Measurements from ENCODE around the gene TBC1D32. TPM values are rescaled to one million over a fixed set of nuclear protein-coding genes. Genes with fewer than 3 reads are reported as not detected.

TBC1D32 gene
- polyA plus RNA-seq, 1 experiment = 6.3 TPM

DNA sequence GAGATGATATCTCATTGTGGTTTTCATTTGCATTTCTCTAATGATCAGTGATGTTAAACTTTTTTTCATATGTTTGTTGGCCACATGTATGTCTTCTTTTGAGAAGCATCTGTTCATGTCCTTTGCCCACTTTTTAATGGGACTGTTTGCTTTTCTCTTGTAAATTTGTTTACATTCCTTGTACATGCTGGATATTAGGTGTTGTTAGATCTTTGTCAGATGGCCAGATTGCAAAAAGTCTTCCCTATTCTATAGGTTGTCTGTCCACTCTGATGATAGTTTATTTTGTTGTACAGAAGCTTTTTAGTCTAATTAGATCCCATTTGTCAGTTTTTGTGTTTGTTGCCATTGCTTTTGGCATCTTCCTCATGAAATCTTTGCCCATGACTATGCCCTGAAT lies 172.4 kb downstream of the TBC1D32 start:
- H3K27me3 ChIP-seq (ENCODE audit: control insufficient read depth, insufficient read depth, low read length) = no peaks in the 10 kb centered on the region
- no peak overlapping the region for H3K27ac ChIP-seq (ENCODE audit: low read depth, low read length)
- no peak overlapping the region for H3K4me3 ChIP-seq (ENCODE audit: low read depth, low read length)
- ChIA-PET POLR2A (no interaction called here), CTCF (no interaction called here)
- TF ChIP-seq CTCF (IDR thresholded peaks at IDR 0.05; ENCODE audit: low read depth, low read length) = no peak
- no peaks in the 10 kb centered on the region for H3K9me3 ChIP-seq (ENCODE audit: control insufficient read depth, insufficient read depth, low read length)
- no peak for DNase-seq (ENCODE audit: low read depth, low spot score)

GRCh38 chr6:121160276-121160675 lies 174.0 kb downstream of the TBC1D32 start:
- H3K4me3 ChIP-seq (ENCODE audit: low read depth, low read length) = no peak overlapping the region
- H3K27ac ChIP-seq (ENCODE audit: low read depth, low read length) = no peak overlapping the region
- no peaks in the 10 kb centered on the region for H3K27me3 ChIP-seq (ENCODE audit: control insufficient read depth, insufficient read depth, low read length)
- ChIA-PET POLR2A (no interaction called here), CTCF (no interaction called here)
- TF ChIP-seq CTCF (IDR thresholded peaks at IDR 0.05; ENCODE audit: low read depth, low read length) = no peak
- no peaks in the 10 kb centered on the region for H3K9me3 ChIP-seq (ENCODE audit: control insufficient read depth, insufficient read depth, low read length)
- DNase-seq (ENCODE audit: low read depth, low spot score) = no peak

DNA sequence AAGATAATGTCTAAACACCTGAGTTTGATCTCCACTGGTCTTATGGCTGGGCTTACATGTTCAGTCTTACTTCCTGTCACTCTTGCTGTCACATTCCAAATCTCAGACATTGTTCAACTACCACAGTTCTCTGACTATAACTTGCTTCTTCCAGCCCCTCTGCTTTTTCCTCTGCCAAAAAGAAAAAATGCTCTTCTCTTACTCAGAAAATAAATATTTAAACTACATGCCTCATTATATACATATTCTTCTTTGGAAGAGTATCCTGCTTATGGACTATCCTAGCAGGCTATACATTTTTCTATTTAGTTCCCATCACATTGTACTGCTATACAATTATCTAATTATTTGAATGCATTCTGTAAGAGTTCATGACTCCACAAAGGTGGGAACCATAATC lies 175.4 kb downstream of the TBC1D32 start:
- DNase-seq (ENCODE audit: low read depth, low spot score) = no peak
- H3K27me3 ChIP-seq (ENCODE audit: control insufficient read depth, insufficient read depth, low read length) = no peaks in the 10 kb centered on the region
- TF ChIP-seq CTCF (IDR thresholded peaks at IDR 0.05; ENCODE audit: low read depth, low read length) = no peak
- no peak overlapping the region for H3K4me3 ChIP-seq (ENCODE audit: low read depth, low read length)
- H3K27ac ChIP-seq (ENCODE audit: low read depth, low read length) = no peak overlapping the region
- no peaks in the 10 kb centered on the region for H3K9me3 ChIP-seq (ENCODE audit: control insufficient read depth, insufficient read depth, low read length)
- CTCF ChIA-PET = interaction anchor here (0.6 kb wide), 1 partner anchor 494 kb away, joined by 3 read pairs; no protein-coding TSS in a partner anchor
- POLR2A ChIA-PET = no interaction called here

- ChIA-PET CTCF (no interaction called here), POLR2A (no interaction called here)
- Histone ChIP-seq H3K9me3 (ENCODE audit: control insufficient read depth, insufficient read depth, low read length) (no peaks in the 10 kb centered on the region; the same call in 1 of the 2 replicates), H3K4me3 (ENCODE audit: low read depth, low read length) (no peak overlapping the region), H3K27ac (ENCODE audit: low read depth, low read length) (no peak overlapping the region), H3K27me3 (ENCODE audit: control insufficient read depth, insufficient read depth, low read length) (no peaks in the 10 kb centered on the region)
- TF ChIP-seq CTCF (IDR thresholded peaks at IDR 0.05; ENCODE audit: low read depth, low read length) = no peak
- no peak for DNase-seq (ENCODE audit: low read depth, low spot score)
These were observed 175.8 kb downstream of the TBC1D32 start for GRCh38 chr6:121158438-121158837.

- no peak for TF ChIP-seq CTCF (IDR thresholded peaks at IDR 0.05; ENCODE audit: low read depth, low read length)
- DNase-seq (ENCODE audit: low read depth, low spot score) = no peak
- Histone ChIP-seq H3K27ac (ENCODE audit: low read depth, low read length) (no peak overlapping the region), H3K4me3 (ENCODE audit: low read depth, low read length) (no peak overlapping the region), H3K27me3 (ENCODE audit: control insufficient read depth, insufficient read depth, low read length) (no peaks in the 10 kb centered on the region), H3K9me3 (ENCODE audit: control insufficient read depth, insufficient read depth, low read length) (no peaks in the 10 kb centered on the region; the same call in 1 of the 2 replicates)
- POLR2A ChIA-PET = interaction anchor here (0.6 kb wide), 1 partner anchor 153 kb away, joined by 3 read pairs; no protein-coding TSS in a partner anchor
- CTCF ChIA-PET = no interaction called here
These were observed 176.4 kb downstream of the TBC1D32 start for GRCh38 chr6:121157906-121158305.
